Epidermal melanocyte (primary cell): ENCODE data around the gene MOSPD3.

Experiments used
- DNase-seq: peaks from one replicate; pipeline ENCODE4 v3.0.0; 2011; ENCODE audit warnings: low spot score; ENCODE audit not compliant: insufficient read length

The MOSPD3 gene

GRCh38 chr7:100575206-100575631, 37.1 kb upstream of the MOSPD3 start:
- DNase-seq: no peak

GRCh38 chr7:100575746-100576383, 36.5 kb upstream of the MOSPD3 start:
- DNase-seq: no peak

GRCh38 chr7:100576384-100576993, 35.9 kb upstream of the MOSPD3 start:
- DNase-seq: no peak

- no peak for DNase-seq
Measured at GRCh38 chr7:100577103-100577502, 35.2 kb upstream of the MOSPD3 start.

- DNase-seq: no peak
Measured at GRCh38 chr7:100577507-100577906, 34.8 kb upstream of the MOSPD3 start.

GRCh38 chr7:100578246-100579183, 33.8 kb upstream of the MOSPD3 start:
- DNase-seq: no peak

- no peak for DNase-seq
Measured at GRCh38 chr7:100580466-100581283, 31.7 kb upstream of the MOSPD3 start.

GRCh38 chr7:100582041-100582579, 30.2 kb upstream of the MOSPD3 start:
- no peak for DNase-seq

GRCh38 chr7:100582650-100583049, 29.7 kb upstream of the MOSPD3 start:
- DNase-seq: no peak

- peak; percentile 34 for DNase-seq
Measured at GRCh38 chr7:100583132-100584053, 28.9 kb upstream of the MOSPD3 start.

GRCh38 chr7:100584054-100584682, 28.2 kb upstream of the MOSPD3 start:
- no peak for DNase-seq

GRCh38 chr7:100584683-100585510, 27.4 kb upstream of the MOSPD3 start:
- peak; percentile 42 for DNase-seq

- DNase-seq: peak; percentile 97
Measured at GRCh38 chr7:100585511-100586265, 26.7 kb upstream of the MOSPD3 start, which contains the start of gene LRCH4. TSS of gene LRCH4 (minus strand) at chr7:100586129. CDS start at chr7:100586100, 29 bp downstream.

GRCh38 chr7:100586266-100587025, 25.9 kb upstream of the MOSPD3 start, which contains the start of gene FBXO24:
TSS of gene FBXO24 (plus strand) at chr7:100586328. CDS start at chr7:100586626, 298 bp downstream.
- peak; percentile 99 for DNase-seq

GRCh38 chr7:100588438-100588837, 23.9 kb upstream of the MOSPD3 start:
- DNase-seq: no peak

GRCh38 chr7:100589341-100589947, 22.9 kb upstream of the MOSPD3 start:
- DNase-seq: no peak
